Activated B cell treated with CpG ODN at 0.5 μM for 24 hours (primary cell): Measurements from ENCODE around the gene DGKA. TPM values are rescaled to one million over a fixed set of nuclear protein-coding genes. Genes with fewer than 3 reads are reported as not detected.

ENCODE experiments used
- ATAC-seq: fragments of 200-7000 bp; cut with Tn5 transposase; one replicate; pipeline ENCODE4 v1.10.0; 2021; ENCODE audit warnings: low read depth, mild to moderate bottlenecking, moderate library complexity
- CTCF ChIA-PET: fragments of 350-600 bp; sonication (Branson Sonifier 250); formaldehyde crosslinking; loops from one replicate; lab custom pipeline; 2021; ENCODE audit warnings: antibody characterized with exemption; lab: Charles Lee
- POLR2A ChIA-PET: fragments of 350-600 bp; sonication (Branson Sonifier 250); formaldehyde crosslinking; loops from one replicate; lab custom pipeline; 2021; ENCODE audit warnings: antibody characterized with exemption; lab: Charles Lee
- DNase-seq: peaks from one replicate; pipeline ENCODE4 v3.0.0; 2022
- H3K27ac Mint-ChIP-seq: one replicate; pipeline ENCODE4 v1.8.0; 2020; ENCODE audit warnings: mixed read lengths
- H3K27me3 Mint-ChIP-seq: one replicate; pipeline ENCODE4 v1.8.0; 2021; ENCODE audit warnings: mixed read lengths
- H3K36me3 Mint-ChIP-seq: one replicate; pipeline ENCODE4 v1.8.0; 2021; ENCODE audit warnings: low read depth, mixed read lengths
- H3K4me1 Mint-ChIP-seq: one replicate; pipeline ENCODE4 v1.8.0; 2021; ENCODE audit warnings: mixed read lengths
- H3K4me3 Mint-ChIP-seq: one replicate; pipeline ENCODE4 v1.8.0; 2020; ENCODE audit warnings: mild to moderate bottlenecking, mixed read lengths
- H3K9me3 Mint-ChIP-seq: one replicate; pipeline ENCODE4 v1.8.0; 2020; ENCODE audit warnings: mixed read lengths
- CTCF ChIP-seq: fragments of 200-600 bp; IDR thresholded peaks from one replicate; pipeline ENCODE4 v1.8.0; 2022; ENCODE audit warnings: antibody characterized with exemption, mild to moderate bottlenecking
- intact Hi-C: fragments of 100-400 bp; cut with micrococcal nuclease; formaldehyde crosslinking; loops from one replicate; pipeline ENCODE4 v1.15.1; 2024
- total RNA-seq: library from RNA; stranded (reverse); gene quantifications from 2 replicates; pipeline ENCODE4 v1.2.3, GENCODE V29; 2022

DGKA gene
- total RNA-seq, 1 donor from 2014 or later, result 95.9 TPM

DNA sequence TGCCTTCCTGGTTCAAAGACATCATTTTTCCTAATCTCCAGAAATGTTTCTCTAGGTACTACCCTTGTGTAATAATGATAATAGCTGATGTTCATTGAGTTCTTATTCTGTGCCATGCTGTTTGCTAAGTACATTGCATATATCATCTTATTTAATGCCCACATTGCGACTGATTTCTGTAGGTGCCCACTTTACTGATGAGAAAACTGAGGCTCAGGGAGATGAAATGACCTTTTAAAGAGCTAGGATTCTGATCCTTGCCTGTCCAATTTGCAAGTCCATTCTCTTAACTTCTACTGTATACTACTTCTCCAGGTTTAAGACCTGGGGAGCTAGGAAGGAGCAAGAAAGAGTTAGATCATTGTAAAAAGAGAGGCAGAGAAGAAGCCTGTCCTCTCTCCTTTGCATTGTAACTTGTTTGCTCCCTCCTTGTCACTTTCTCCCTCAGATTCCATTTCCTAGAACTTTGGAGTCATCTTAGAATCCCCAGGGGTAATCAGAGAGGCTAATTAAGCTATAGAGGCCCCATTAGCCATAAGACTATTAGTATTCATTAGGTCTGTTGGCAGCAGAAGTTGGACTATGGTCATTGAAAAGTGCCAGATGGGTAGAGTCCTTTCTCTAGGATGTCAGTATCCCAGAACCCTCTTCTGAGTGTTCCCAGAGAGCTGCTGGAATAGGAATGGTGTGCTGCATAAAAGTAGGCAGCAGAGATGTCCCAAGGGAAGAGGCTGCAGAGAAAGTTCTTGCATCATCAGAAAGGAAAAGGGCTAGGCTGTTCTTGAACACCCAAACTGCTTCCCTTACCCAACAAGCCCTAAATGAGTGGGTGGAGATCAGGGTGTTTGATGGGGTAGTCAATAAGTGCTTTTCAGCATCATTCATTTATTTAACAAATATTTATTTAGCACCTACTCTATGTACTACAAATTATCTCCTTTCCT lies 3.1 kb downstream of the DGKA start:
- CTCF ChIA-PET, result interaction anchor here (0.5 to 5.7 kb wide), 6 partner anchors 9 to 224 kb away, joined by 3 to 33 read pairs (median 4); partner anchors contain the start of genes ORMDL2 and SARNP
- POLR2A ChIA-PET, result interaction anchor here (0.5 to 3.2 kb wide), 5 partner anchors 10 to 195 kb away, joined by 3 to 19 read pairs (median 9); partner anchors contain the start of genes DNAJC14, ORMDL2, RAB5B and SARNP
- DNase-seq, result no peak
- Mint-ChIP-seq H3K9me3 (no peaks in the 10 kb centered on the region), H3K4me3 (no peak overlapping the region), H3K4me1 (peaks cover 53% of the 10 kb centered on the region), H3K27ac (peak overlapping the region; percentile 3), H3K27me3 (no peaks in the 10 kb centered on the region), H3K36me3 (peaks cover 56% of the 10 kb centered on the region)
- intact Hi-C loops, result no loop called here
- TF ChIP-seq CTCF, result no peak
- ATAC-seq, result no peak

DNA sequence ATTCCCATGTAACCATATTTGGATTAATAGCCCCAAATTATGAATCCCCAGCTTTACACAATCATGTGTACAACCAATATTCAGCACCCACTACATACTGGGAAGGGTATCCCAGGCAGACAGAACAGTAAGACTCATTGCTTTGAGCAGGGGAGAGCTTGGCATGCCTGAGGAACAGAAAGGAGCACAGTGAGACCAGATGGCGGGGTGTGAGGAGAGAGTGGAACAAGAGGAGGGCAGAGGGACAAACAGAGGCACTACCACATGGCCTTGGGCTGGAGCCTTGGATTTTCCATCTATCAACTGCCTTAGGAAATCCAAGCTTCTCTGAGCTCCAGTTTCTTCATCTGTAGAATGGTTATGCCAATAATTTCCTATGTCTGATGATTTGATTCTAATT lies 3.8 kb downstream of the DGKA start:
- no peak for DNase-seq
- H3K36me3 Mint-ChIP-seq, result peaks cover 62% of the 10 kb centered on the region
- ChIA-PET CTCF (interaction anchor here (0.6 to 5.7 kb wide), 4 partner anchors 8 to 225 kb away, joined by 4 to 33 read pairs (median 4); no protein-coding TSS in a partner anchor), POLR2A (interaction anchor here (1.0 to 1.7 kb wide), 2 partner anchors 8 to 196 kb away, joined by 4 to 7 read pairs; partner anchors contain the start of gene PYM1)
- H3K27me3 Mint-ChIP-seq, result no peaks in the 10 kb centered on the region
- ATAC-seq, result no peak
- no peak overlapping the region for H3K4me3 Mint-ChIP-seq
- intact Hi-C loops, result no loop called here
- no peaks in the 10 kb centered on the region for H3K9me3 Mint-ChIP-seq
- H3K27ac Mint-ChIP-seq, result peak overlapping the region; percentile 9
- no peak for TF ChIP-seq CTCF
- H3K4me1 Mint-ChIP-seq, result peaks cover 47% of the 10 kb centered on the region

DNA sequence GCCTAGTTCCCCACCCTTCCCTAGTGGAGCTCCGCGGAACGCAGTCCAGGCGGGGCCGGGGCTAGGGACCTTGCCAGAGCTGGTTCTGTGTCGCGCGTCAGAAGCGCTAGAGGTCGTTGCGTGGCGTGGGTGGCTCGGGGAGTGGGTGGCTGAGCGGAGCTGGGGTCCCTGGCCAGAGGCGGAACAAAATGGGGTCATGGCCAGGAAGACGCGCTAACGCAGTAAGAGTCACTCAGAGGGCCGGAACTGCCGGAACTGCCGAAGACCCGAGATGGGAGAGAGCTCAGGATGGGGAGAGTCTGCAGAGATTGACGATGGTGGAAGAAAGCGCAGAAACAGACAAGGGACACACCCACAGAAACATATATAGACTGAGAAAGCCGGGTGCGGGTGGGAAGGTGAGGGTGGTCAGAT lies 4.8 kb downstream of the DGKA start:
- intact Hi-C loops, result no loop called here
- CTCF ChIA-PET, result no interaction called here
- Mint-ChIP-seq H3K9me3 (no peaks in the 10 kb centered on the region), H3K4me1 (peaks cover 46% of the 10 kb centered on the region), H3K36me3 (peaks cover 71% of the 10 kb centered on the region), H3K27me3 (no peaks in the 10 kb centered on the region), H3K4me3 (no peak overlapping the region), H3K27ac (no peak overlapping the region)
- POLR2A ChIA-PET, result interaction anchor here (1.7 kb wide), 1 partner anchor 9 kb away, joined by 7 read pairs; the partner anchor contains the start of gene PYM1
- ATAC-seq (no peak), DNase-seq (no peak)
- no peak for TF ChIP-seq CTCF

- TF ChIP-seq CTCF, result no peak
- POLR2A ChIA-PET, result interaction anchor here (3.7 kb wide), 1 partner anchor 11 kb away, joined by 50 read pairs; the partner anchor contains the start of gene PYM1
- H3K4me1 Mint-ChIP-seq, result peaks cover 30% of the 10 kb centered on the region
Measured at GRCh38 chr12:55937981-55938380, 7.0 kb downstream of the DGKA start.

More at GRCh38 chr12:55937981-55938380, 7.0 kb downstream of the DGKA start:
- Mint-ChIP-seq H3K4me3 (no peak overlapping the region), H3K27ac (peak overlapping the region; percentile 16), H3K27me3 (no peaks in the 10 kb centered on the region), H3K9me3 (no peaks in the 10 kb centered on the region), H3K36me3 (peaks cover 77% of the 10 kb centered on the region)
- DNase-seq, result no peak
- no peak for ATAC-seq
- CTCF ChIA-PET, result interaction anchor here (2.6 to 3.4 kb wide), 2 partner anchors 12 to 199 kb away, joined by 13 to 58 read pairs; no protein-coding TSS in a partner anchor
- intact Hi-C loops, result no loop called here
